ENCODE data around the gene IDH3B.

Gene IDH3B

DNA sequence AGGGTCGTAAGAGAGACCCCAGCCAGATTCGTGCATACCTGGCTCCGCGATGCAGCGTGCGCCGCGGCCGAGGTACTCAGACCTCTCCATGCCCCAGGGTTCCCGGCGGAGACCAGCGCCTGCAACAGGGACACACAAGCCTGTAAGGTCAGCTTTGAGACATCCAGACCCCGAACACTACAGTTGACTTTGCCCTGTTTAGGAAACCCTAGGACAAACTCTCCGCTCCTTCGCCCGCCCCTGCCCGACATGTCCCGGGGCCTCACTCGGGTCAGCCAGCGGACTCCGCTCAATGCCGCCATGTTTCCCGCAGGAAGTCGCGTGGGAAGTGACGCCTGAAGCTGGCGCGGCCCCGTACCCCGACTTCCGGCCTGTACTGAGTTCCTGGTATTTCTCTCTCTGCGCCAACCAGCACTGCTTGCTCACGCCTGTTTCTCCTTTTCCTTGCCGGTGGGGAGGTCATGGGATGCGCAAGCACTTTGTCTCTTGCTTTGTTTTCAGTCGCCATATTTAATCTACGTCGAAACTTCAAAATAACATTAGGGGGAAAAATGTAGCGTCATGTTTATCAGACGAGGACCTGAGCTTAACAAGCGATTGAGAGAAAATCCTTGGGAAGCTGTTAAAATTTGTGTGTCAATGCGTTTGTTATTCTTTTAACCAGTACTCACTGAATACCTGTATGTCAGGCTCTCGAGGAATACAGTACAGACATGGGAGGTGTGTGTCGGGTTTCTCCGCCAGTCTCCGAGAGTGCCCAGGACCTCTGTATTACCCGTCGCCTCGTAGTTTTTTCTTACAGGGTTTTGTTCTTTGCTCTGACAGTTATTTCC lies at the start of gene IDH3B:
IDH3B (minus strand) TSS at position 330 of the 833 bp plus-strand sequence; CDS start at position 302, 28 bp downstream.
- TF ChIP-seq, protein P1, sequence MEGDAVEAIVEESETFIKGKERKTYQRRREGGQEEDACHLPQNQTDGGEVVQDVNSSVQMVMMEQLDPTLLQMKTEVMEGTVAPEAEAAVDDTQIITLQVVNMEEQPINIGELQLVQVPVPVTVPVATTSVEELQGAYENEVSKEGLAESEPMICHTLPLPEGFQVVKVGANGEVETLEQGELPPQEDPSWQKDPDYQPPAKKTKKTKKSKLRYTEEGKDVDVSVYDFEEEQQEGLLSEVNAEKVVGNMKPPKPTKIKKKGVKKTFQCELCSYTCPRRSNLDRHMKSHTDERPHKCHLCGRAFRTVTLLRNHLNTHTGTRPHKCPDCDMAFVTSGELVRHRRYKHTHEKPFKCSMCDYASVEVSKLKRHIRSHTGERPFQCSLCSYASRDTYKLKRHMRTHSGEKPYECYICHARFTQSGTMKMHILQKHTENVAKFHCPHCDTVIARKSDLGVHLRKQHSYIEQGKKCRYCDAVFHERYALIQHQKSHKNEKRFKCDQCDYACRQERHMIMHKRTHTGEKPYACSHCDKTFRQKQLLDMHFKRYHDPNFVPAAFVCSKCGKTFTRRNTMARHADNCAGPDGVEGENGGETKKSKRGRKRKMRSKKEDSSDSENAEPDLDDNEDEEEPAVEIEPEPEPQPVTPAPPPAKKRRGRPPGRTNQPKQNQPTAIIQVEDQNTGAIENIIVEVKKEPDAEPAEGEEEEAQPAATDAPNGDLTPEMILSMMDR (IDR thresholded peaks at IDR 0.05; ENCODE audit: borderline replicate concordance, insufficient read depth, low read depth, low read length): no peak

DNA sequence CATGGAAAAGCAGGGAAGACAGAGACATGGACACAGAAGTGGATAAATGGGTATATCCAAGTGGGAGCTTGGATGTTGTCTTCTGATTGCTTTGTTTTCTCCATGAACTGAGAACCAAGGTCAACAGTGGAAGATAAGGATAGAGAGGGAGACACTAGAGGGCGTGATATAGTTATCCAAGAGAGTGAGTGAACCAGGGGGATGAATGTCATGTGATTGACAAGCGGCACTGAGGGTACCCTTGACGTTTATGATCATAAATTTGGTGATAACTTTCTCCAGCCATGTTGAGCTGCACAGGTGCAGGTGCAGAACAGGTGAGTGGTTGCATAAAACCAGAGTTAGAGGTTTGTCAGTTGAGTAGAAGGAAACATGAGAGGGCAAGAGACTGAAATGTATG lies 49.3 kb upstream of the IDH3B start:
- TF ChIP-seq, protein P1 (IDR thresholded peaks at IDR 0.05; ENCODE audit: borderline replicate concordance, insufficient read depth, low read depth, low read length): 0 out of 2 replicates have a peak, but pooled peaks have one; percentile 14

More for the DNA sequence above, at the start of gene IDH3B:
- peak within 1 kb of the TSS; percentile 67 for H3K4me3 ChIP-seq (ENCODE audit: low read depth, low read length)

DNA sequence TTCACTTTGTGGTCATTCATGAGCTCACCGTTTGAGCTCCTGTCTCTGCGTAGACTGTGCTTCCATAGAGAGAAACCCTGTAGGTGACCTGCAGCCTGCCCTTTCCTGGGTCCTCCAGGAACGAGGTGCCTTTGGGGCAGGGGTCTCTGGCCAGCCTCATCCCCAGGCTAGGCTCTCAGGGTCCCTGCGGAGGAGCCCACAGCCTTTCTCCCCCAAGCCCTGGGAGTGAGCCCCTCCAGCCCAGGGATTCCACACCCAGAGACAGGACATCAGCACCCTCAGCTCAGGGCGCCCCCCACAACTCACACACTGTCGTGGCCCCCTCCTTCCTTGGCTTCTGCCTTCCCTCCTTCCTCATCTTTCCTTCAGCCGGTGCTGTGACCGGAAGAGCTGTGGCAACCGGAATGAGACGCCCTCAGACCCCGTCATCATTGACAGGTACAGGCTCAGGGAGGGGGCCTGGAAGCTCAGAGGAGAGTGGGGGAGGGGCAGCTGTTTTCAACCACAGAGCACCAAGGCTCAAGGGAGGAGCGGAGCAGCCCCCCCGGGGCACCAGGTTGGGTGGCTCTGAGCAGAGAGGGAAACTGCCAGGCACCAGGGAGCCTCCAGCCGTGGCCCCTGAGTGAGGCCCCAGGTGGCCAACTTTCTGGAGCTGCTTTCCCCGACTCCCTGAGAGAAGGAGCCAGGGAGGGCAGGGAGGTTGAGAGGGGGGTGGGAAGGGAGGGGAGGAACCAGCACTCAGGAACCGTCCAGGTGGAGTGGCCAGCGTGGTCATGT lies 45.4 kb upstream of the IDH3B start:
- TF ChIP-seq, protein P1 (IDR thresholded peaks at IDR 0.05; ENCODE audit: borderline replicate concordance, insufficient read depth, low read depth, low read length): no peak
- H3K4me3 ChIP-seq (ENCODE audit: low read depth, low read length): no peak overlapping the region

More for the DNA sequence above, 49.3 kb upstream of the IDH3B start:
- no peak overlapping the region for H3K4me3 ChIP-seq (ENCODE audit: low read depth, low read length)

DNA sequence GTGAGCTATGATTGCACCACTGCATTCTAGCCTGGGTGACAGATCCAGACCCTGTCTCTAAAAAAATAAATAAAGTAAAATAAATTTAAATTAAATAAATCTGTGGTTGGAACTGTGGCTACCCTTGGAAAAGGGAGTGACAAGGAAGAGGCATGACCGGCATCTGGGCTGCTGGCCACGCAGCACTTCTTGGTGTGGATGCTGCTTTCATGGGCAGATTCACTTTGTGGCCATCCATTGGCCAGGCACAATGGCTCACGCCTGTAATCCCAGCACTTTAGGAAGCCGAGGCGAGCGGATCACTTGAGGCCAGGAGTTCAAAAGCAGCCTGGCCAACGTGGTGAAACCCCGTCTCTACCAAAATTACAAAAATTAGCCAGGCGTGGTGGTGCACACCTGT lies 44.6 kb upstream of the IDH3B start:
- TF ChIP-seq, protein P1 (IDR thresholded peaks at IDR 0.05; ENCODE audit: borderline replicate concordance, insufficient read depth, low read depth, low read length): no peak
- H3K4me3 ChIP-seq (ENCODE audit: low read depth, low read length): no peak overlapping the region

DNA sequence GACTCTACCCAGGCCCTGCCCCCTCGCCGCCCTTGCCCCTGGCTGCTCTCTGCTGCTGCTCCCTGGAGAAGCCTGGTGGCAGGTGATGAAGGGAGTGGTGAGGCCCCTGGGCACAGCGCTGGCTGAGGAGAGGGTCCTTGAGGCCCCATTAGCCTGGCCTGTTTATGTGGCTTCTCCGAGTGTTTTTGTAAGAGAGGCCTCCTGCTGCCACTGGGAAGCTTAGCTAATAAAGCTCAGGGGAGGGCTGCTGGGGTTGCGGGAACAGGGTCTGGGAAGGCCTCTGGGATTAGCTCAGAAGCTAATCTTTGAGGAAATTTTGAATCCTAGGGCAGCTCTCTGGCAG lies 44.0 kb upstream of the IDH3B start:
- TF ChIP-seq, protein P1 (IDR thresholded peaks at IDR 0.05; ENCODE audit: borderline replicate concordance, insufficient read depth, low read depth, low read length): no peak
- no peak overlapping the region for H3K4me3 ChIP-seq (ENCODE audit: low read depth, low read length)

DNA sequence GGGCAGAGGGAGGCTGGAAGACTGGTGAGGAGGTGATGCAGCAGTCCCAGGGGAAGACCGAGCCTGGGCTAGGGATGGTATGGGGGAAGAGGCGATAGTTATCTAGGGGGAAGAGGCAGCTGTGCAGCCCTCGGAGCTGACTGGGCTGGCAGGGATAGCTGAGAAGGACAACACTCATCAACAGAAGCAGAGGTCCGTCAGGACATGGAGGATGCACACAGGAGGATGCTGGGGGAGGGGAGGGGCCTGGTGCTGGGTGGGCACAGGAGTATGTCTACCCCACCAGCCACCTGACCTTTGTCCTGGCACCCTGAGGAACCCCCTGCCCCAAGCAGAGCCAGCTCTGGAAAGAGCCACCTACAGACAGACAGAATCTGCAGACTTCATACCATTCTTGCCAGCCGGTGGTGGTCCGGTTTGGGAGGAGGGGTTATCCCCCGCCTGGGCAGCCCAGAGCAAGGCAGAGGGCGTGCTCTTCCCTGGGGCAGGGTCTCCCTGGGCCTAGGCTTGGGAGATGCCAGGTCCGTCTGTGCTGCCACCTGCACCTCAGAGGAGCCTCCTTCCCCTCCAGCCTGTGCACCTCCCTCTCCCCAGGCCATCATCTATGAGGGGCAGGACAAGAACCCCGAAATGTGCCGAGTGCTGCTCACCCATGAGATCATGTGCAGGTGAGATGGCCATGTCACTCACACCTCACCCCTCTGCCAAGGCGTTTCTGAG lies 43.5 kb upstream of the IDH3B start:
- H3K4me3 ChIP-seq (ENCODE audit: low read depth, low read length): no peak overlapping the region
- TF ChIP-seq, protein P1 (IDR thresholded peaks at IDR 0.05; ENCODE audit: borderline replicate concordance, insufficient read depth, low read depth, low read length): no peak

All from GM12875 (cell line).